Activated T-helper 2 cell treated with anti-CD3 and anti-CD28 coated beads, Interferon-gamma antibody, Interleukin-2, Interleukin-4, amounts not matched to agents 10 μg/mL and 5 μg/mL and 100 μg/mL, durations not matched to agents 14 hours and 24 hours and 36 hours (primary cell): Measurements from ENCODE around the gene ANKRD62. TPM values are rescaled to one million over a fixed set of nuclear protein-coding genes. Genes with fewer than 3 reads are reported as not detected.
"Not testable (repeated sequence)": the region's sequence is repeated elsewhere in the genome, so short reads cannot be mapped to it uniquely, and the experiment has no call there.

Experiments used
- DNase-seq: peaks from one replicate; pipeline ENCODE4 v3.0.0; 2021; ENCODE audit warnings: low spot score
- H3K27ac Mint-ChIP-seq: one replicate; pipeline ENCODE4 v1.8.0; 2021; ENCODE audit warnings: mixed read lengths
- H3K27me3 Mint-ChIP-seq: one replicate; pipeline ENCODE4 v1.8.0; 2021; ENCODE audit warnings: low read depth, mixed read lengths
- H3K36me3 Mint-ChIP-seq: one replicate; pipeline ENCODE4 v1.8.0; 2021; ENCODE audit warnings: low read depth, mixed read lengths
- H3K4me1 Mint-ChIP-seq: one replicate; pipeline ENCODE4 v1.8.0; 2021; ENCODE audit warnings: low read depth, mixed read lengths
- H3K4me3 Mint-ChIP-seq: one replicate; pipeline ENCODE4 v1.8.0; 2021; ENCODE audit warnings: low read depth, mild to moderate bottlenecking, moderate library complexity, mixed read lengths
- H3K9me3 Mint-ChIP-seq: one replicate; pipeline ENCODE4 v1.8.0; 2021; ENCODE audit warnings: mixed read lengths
- intact Hi-C: fragments of 100-400 bp; cut with micrococcal nuclease; formaldehyde crosslinking; loops from one replicate; pipeline ENCODE4 v1.15.1; 2023
- total RNA-seq: library from RNA; stranded (reverse); gene quantifications from 2 replicates; pipeline ENCODE4 v1.2.3, GENCODE V29; 2022

Gene ANKRD62
- total RNA-seq, 1 donor from 2014 or later = not detected

DNA sequence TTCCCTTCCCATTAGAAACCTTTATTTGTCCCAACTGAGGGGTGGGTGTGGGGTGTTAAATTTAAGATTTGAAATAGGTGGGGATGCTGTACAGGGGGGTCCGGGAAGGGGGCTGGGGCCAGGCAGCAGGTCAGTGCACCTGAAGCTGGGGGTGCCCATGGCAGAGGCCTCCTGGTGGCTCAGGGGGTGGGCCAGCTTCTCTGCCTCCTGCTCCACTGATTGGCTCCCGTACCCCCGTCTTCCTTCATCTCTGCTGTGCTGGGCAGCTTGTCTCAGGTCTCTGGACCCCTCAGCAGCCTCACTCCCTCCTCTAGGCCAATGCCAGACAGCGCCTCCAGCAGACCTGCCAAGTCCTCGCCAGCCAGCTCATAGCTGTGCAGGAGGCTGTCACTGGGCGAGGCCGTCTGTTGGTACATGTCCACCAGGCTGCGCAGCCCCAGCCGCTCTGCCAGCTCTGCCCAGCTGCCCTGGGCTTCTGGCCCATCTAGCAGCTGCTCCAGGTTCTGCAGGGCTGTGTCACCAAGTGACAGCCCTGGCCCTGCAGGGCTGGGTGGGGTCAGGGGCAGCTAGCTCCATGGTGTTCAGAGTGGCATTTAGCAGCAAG is 2.0 kb upstream of the ANKRD62 start:
- Mint-ChIP-seq H3K4me1 (no peaks in the 10 kb centered on the region), H3K27me3 (no peaks in the 10 kb centered on the region), H3K9me3 (no peaks in the 10 kb centered on the region), H3K27ac (no peak overlapping the region), H3K4me3 (no peak overlapping the region), H3K36me3 (no peaks in the 10 kb centered on the region)
- DNase-seq = no peak
- intact Hi-C loops = loop anchor here (1.0 kb wide), 1 partner anchor 146 kb away; no protein-coding TSS in a partner anchor

DNA sequence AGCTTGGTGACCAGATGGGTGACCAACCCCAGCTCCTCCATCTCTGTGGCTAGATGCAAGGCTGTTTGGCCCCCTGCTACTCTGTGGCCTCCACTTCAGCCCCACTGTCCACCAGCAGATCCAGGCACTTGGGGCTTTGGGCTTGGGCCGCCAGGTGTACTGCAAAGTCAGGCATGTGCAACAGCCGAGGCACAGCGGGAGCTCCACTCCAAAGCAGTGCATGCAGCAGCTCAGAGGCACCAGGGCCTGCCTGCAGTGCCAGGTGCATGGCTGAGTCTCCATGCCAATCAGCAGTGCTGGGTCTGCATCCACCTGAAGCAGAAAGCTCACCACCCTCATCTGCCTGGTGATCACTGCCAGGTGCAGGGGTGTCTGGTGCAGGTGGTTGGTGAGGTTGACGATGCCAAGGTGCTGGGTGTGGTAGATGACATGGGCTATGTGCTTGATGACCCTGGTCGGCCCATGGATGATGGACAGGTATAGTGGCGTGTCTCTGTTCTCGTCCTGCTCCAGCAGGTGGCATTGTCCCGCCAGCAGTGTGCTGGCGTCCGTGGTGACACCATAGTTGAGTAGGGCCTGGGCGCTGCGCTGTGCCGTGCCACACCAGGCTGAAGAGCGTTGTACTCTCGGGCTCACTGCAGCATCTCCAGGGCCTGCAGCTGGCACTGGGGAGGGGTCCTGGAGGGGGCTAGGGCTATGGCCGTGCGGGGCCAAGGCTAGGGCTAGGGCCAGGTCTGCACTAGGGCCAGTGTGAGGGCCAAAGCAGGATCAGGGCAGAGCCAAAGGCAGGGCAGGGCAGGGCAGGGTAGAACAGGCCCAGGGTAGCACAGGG is 1.0 kb upstream of the ANKRD62 start:
- intact Hi-C loops = loop anchor here (1.0 kb wide), 1 partner anchor 145 kb away; no protein-coding TSS in a partner anchor
- no peak for DNase-seq
- Mint-ChIP-seq H3K4me3 (no peak overlapping the region), H3K36me3 (no peaks in the 10 kb centered on the region), H3K27ac (no peak overlapping the region), H3K27me3 (peaks cover 4% of the 10 kb centered on the region), H3K9me3 (no peaks in the 10 kb centered on the region), H3K4me1 (peaks cover under 1% of the 10 kb centered on the region)

DNA sequence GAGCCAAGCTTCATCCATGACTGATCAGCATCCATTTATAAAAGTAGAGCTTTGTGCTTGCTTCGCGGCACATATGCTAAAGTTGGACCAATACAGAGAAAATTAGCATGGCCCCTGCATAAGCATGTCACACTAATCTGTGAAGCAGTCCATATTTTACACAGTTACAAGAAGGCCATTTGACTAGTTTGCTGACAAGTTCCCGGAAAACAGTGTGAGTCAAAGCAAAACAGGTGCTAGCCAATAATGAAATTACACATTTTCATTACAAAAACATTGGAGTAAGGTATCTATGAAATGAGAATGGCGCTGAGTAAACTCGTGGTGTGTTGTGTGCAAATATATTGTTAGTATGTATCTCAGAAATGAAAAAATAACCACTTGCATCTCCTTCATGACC is 4.7 kb downstream of the ANKRD62 start:
- no peak for DNase-seq

DNA sequence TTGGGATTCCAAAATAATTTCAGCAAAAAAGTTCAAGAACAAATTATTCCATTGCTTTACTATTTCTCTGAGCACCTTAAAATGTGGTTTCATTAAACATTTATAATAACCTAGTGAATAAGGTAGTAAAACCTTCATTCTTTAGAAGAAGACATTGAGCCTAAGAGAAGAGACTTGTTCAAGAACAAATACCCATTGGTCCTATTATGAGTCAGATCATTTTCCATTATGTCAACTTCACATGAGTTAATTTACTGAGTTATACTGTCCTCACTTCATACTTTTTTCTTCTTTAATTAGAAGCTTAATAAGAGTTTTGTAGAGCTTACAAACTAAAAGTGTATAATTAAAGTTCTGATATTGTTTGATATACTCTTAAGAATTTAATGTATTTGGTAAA is 5.5 kb downstream of the ANKRD62 start:
- no peak overlapping the region for H3K4me3 Mint-ChIP-seq
- no peaks in the 10 kb centered on the region for H3K9me3 Mint-ChIP-seq
- peaks cover 15% of the 10 kb centered on the region for H3K27me3 Mint-ChIP-seq
- H3K4me1 Mint-ChIP-seq = peaks cover 16% of the 10 kb centered on the region
- H3K27ac Mint-ChIP-seq = no peak overlapping the region
- DNase-seq = no peak
- intact Hi-C loops = no loop called here
- no peaks in the 10 kb centered on the region for H3K36me3 Mint-ChIP-seq

More for the DNA sequence above, 4.7 kb downstream of the ANKRD62 start:
- Mint-ChIP-seq H3K27ac (no peak overlapping the region), H3K4me3 (no peak overlapping the region), H3K27me3 (peaks cover 15% of the 10 kb centered on the region), H3K4me1 (peaks cover 16% of the 10 kb centered on the region), H3K9me3 (no peaks in the 10 kb centered on the region), H3K36me3 (no peaks in the 10 kb centered on the region)
- intact Hi-C loops = no loop called here

DNA sequence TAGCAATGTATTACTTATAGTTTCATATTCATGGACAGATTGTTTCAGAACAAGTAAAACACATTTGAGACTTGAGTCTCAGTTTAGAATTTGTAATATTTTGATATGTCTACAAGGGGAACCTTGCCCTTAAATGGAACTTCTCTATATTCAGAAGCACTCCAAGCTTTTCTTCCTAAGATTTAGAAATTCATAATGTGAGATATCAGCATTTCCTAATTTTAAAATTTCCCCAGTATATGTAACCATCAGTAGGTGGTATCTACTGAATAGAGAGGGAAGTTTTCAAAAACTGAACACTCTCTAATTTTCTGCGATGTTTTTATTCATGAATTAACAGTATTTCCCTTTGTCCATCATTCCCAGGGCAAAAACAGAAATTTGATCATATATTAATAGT is 7.6 kb downstream of the ANKRD62 start:
- Mint-ChIP-seq H3K4me3 (no peak overlapping the region), H3K27ac (no peak overlapping the region), H3K27me3 (peaks cover 34% of the 10 kb centered on the region), H3K4me1 (peaks cover 16% of the 10 kb centered on the region), H3K9me3 (no peaks in the 10 kb centered on the region), H3K36me3 (no peaks in the 10 kb centered on the region)
- no peak for DNase-seq
- intact Hi-C loops = no loop called here

DNA sequence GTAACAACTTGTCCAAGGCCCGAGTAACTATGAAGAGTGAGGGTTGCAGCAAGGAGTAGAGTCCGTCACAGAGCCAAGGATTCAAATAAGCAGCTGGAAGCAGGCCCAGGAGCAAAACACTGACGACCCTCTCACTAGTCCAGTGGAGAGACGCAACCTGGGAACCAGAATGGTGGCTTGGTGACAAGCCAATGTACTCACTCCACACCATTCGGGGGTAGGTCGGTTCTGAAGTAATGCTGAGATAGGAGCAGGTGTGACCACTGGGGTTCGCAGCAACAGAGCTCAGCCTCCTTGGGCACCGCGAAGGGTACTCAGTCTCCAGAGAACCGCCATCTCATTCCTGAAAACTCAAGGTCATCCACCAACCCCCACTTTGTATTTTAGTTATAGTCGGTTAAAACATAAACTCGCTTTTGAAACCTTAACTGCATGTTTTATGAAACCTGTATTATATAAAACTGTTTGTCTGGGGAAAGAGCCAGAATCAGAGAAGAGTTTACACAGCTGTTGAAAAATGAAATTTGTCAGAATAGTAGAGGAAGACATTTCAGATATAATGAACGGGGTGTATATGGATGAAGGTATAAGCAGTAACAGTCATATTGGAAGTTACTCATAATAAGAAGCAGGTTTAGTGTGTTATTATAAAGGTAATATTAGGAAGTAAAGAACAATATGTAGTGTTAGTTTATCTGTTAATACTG is 8.6 kb downstream of the ANKRD62 start:
- H3K36me3 Mint-ChIP-seq = no peaks in the 10 kb centered on the region
- H3K27me3 Mint-ChIP-seq = peaks cover 37% of the 10 kb centered on the region
- no peak overlapping the region for H3K4me3 Mint-ChIP-seq
- peaks cover 16% of the 10 kb centered on the region for H3K4me1 Mint-ChIP-seq
- no peaks in the 10 kb centered on the region for H3K9me3 Mint-ChIP-seq
- intact Hi-C loops = no loop called here
- DNase-seq = no peak
- H3K27ac Mint-ChIP-seq = no peak overlapping the region

DNA sequence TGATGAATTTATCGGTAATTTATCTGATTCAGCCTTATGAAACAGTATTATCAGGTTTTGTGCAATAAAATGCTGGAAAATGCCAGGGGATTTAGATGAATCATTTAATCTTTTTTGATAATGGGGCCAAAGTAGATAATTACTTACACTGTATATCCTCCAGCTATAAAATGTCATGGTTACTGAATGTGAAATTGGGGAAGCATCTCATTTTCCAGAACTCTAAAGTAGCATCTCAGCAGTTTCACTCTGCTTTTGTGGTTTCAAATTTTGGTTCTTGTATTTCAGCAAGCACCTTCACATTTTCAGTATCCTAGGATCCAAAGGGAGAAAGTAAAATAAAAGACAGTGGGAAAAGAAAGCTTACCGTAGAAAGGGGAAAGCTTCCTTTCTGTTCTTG is 12.8 kb downstream of the ANKRD62 start:
- Mint-ChIP-seq H3K9me3 (no peaks in the 10 kb centered on the region), H3K36me3 (no peaks in the 10 kb centered on the region), H3K27me3 (peaks cover 45% of the 10 kb centered on the region), H3K27ac (no peak overlapping the region), H3K4me3 (no peak overlapping the region), H3K4me1 (peaks cover 4% of the 10 kb centered on the region)
- intact Hi-C loops = no loop called here
- DNase-seq = no peak

DNA sequence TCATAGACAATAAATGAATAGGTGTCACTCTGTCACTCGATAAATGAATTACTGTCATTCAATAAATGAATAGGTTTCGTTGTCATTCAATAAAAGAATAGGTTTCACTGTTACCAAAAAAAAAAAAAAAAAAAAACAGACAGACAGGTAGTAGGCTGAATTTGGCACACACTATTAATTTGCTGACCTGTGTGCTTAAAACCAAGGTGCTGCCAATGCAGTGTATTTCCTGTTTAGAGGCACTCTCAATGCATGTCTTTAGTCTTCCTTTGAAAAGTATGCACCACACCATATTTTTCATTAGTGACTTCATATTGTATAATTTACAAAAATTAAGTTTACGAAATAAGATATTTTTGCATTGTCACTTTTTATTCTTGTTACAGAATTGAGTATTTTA is 16.2 kb downstream of the ANKRD62 start:
- Mint-ChIP-seq H3K27ac (no peak overlapping the region), H3K4me1 (no peaks in the 10 kb centered on the region), H3K4me3 (no peak overlapping the region), H3K27me3 (peaks cover 38% of the 10 kb centered on the region), H3K9me3 (no peaks in the 10 kb centered on the region), H3K36me3 (no peaks in the 10 kb centered on the region)
- no peak for DNase-seq
- intact Hi-C loops = no loop called here

DNA sequence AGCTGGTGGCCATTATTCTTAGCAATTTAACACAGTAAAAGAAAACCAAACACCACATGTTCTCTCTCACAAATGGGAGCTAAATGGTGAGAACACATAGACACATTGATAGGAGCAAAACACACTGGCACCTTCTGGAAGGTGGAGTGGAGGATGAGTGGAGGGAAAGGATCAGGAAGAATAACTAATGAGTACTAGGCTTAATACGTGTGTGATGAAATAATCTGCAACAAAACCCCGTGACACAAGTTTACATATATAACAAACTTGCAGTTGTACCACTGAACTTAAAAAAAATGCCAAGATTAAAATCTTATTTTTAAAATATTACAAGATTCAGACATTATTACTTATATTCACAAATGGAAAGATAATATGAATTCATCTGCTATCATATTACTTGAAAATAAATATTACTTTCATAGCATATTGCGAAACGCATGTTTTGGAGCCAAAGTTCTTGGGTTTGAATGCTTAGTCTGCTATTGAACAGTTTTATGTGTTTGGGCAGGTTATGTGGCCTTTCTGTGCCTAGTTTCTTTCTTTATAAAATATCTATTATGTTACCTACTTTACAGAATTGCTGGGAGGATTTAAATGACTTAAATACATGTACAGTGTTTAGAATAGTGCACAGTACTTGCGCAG is 20.5 kb downstream of the ANKRD62 start:
- Mint-ChIP-seq H3K36me3 (no peaks in the 10 kb centered on the region), H3K27me3 (peaks cover 32% of the 10 kb centered on the region), H3K4me3 (no peak overlapping the region), H3K4me1 (no peaks in the 10 kb centered on the region), H3K9me3 (no peaks in the 10 kb centered on the region), H3K27ac (no peak overlapping the region)
- no peak for DNase-seq
- intact Hi-C loops = no loop called here

DNA sequence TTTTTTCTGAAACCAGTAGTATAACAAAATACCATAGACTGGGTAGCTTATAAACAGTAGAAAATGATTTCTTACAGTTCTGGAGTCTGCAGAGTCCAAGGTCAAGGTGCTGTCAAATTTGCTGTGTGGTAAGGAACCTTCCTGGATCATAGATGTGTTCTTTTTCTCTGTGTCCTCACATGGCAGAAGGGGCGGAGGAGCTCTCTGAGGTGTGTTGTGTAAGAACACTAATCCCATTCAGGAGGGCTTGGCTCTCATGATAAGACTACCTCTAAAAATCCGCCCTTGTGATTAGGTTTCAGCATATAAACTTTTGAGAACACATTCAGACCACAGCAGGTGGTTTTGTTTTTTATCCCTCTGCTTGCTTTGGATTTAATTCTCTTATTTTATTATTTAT is 25.7 kb downstream of the ANKRD62 start:
- no peaks in the 10 kb centered on the region for H3K36me3 Mint-ChIP-seq
- no peak overlapping the region for H3K27ac Mint-ChIP-seq
- no peak for DNase-seq
- no peaks in the 10 kb centered on the region for H3K9me3 Mint-ChIP-seq
- intact Hi-C loops = no loop called here
- peaks cover 50% of the 10 kb centered on the region for H3K27me3 Mint-ChIP-seq
- no peak overlapping the region for H3K4me3 Mint-ChIP-seq
- H3K4me1 Mint-ChIP-seq = no peaks in the 10 kb centered on the region

DNA sequence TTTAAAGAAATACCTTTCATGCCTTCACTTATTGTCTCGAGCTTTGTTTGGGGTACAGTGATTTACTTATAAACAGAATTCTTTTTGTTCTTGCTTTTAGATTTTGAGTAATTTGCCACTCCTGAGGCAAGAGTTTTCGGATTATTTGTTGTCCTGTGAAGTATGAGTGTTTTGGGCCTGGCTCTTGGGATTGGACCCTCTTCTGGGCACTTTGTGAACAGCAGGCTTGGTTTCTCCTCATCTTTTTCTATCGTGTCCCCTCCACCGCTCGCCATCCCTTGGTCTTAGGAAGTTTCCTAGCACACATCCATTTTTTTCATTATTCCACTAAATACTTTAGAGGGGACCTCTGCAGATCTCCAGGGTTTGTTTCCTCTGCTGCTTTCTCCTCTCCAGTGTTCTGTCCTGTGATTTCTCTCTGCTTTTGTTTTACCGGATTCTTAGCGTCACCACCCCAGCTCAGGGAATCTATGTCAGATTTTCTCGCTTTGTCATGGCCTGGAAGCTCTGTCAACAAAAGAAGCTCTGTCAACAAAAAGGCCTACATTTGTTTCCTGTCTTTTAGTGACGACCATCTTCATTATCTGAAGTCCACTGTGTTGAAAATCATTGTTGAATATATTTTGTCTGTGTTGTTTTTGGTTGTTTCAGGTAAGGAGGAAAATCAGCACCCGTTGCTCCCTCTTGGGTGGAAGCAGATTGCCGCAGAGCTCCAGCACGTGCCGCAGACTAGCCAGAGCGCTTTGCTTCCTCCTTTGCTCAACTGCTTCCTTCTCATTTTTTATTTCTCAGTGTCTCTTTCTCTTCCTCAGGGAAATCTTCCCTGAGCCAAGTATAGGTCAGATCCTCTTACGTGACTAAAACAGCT is 27.8 kb downstream of the ANKRD62 start:
- H3K27me3 Mint-ChIP-seq = peaks cover 58% of the 10 kb centered on the region
- H3K27ac Mint-ChIP-seq = no peak overlapping the region
- intact Hi-C loops = no loop called here
- DNase-seq = no peak
- H3K4me1 Mint-ChIP-seq = no peaks in the 10 kb centered on the region
- H3K9me3 Mint-ChIP-seq = no peaks in the 10 kb centered on the region
- no peak overlapping the region for H3K4me3 Mint-ChIP-seq
- H3K36me3 Mint-ChIP-seq = no peaks in the 10 kb centered on the region

DNA sequence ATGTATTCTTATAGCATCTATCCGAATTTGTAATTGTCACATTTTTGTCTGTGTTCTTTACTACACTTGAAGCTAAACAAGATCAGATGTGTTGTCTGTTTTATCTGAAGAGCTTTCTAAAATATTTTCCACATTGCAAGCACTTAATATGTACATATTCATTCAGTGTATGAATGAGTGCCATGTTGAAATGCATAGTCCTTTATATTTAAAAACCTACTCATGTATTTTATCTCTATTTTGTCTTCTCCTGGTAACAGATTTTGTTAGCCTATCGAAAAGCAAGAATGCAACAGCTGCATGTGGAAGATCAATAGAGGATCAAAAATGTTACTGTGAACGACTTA is 28.4 kb downstream of the ANKRD62 start:
- H3K4me3 Mint-ChIP-seq, H3K4me1 Mint-ChIP-seq, H3K9me3 Mint-ChIP-seq, DNase-seq, intact Hi-C loops, H3K36me3 Mint-ChIP-seq, H3K27ac Mint-ChIP-seq: not testable (repeated sequence)
- H3K27me3 Mint-ChIP-seq = peaks cover 56% of the 10 kb centered on the region
